Fibroblast of lung (primary cell): ENCODE data around the gene CSE1L.

Source experiments
- EZH2 ChIP-seq: IDR thresholded peaks from 2 replicates; pipeline ENCODE4 v1.5.1; 2012; ENCODE audit warnings: low read length, control low read depth, mild to moderate bottlenecking; ENCODE audit errors: missing control alignments
- TF ChIP-seq, protein P1 (sequence below), 2 donors: IDR thresholded peaks in 1 of 2; conservative IDR thresholded peaks in 1 of 2; 1 replicate in 1 of 2; 2 replicates in 1 of 2; pipeline ENCODE4 v1.5.1; 2011 to 2012; ENCODE audit warnings: low read length in 2 of 2, control low read depth in 1 of 2, inconsistent platforms in 1 of 2, low read depth in 1 of 2, mild to moderate bottlenecking in 1 of 2

DNA sequence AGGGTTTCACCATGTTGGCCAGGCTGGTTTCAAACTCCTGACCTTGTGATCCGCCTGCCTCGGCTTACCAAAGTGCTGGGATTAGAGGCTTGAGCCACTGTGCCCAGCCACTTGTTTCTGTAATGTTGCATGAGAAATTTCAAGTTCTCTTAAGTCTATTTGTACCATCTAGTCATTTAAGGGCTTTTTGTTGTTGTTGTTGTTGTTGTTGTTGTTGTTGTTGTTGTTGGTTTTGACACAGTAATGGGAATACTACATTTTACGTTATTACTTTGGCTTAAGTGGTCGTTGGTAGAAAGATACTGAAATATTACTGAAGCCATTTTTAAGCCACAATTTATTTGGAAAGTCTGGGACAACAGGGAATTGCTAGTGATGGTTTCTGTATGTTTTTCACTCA is 52.0 kb downstream of the CSE1L start:
- TF ChIP-seq, protein P1, sequence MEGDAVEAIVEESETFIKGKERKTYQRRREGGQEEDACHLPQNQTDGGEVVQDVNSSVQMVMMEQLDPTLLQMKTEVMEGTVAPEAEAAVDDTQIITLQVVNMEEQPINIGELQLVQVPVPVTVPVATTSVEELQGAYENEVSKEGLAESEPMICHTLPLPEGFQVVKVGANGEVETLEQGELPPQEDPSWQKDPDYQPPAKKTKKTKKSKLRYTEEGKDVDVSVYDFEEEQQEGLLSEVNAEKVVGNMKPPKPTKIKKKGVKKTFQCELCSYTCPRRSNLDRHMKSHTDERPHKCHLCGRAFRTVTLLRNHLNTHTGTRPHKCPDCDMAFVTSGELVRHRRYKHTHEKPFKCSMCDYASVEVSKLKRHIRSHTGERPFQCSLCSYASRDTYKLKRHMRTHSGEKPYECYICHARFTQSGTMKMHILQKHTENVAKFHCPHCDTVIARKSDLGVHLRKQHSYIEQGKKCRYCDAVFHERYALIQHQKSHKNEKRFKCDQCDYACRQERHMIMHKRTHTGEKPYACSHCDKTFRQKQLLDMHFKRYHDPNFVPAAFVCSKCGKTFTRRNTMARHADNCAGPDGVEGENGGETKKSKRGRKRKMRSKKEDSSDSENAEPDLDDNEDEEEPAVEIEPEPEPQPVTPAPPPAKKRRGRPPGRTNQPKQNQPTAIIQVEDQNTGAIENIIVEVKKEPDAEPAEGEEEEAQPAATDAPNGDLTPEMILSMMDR (conservative IDR thresholded peaks at IDR 0.05 in 1 of 2, IDR thresholded peaks at IDR 0.05 in 1 of 2; ENCODE audit: low read depth in 1 of 2, low read length in 2 of 2), result no peak
- TF ChIP-seq EZH2, result no peak
